Gastroesophageal sphincter (tissue), 4 donors: Measurements from ENCODE around the gene ZNF454. TPM values are rescaled to one million over a fixed set of nuclear protein-coding genes. Genes with fewer than 3 reads are reported as not detected.

Source experiments
- total RNA-seq, 4 donors: library from RNA; depleted of rRNA; stranded (reverse); fragments of >200 nt; gene quantifications; one replicate each; pipeline ENCODE4 v1.1.0, GENCODE V29; 2016

The ZNF454 gene
- total RNA-seq, 4 donors from 2014 or later: 1.3 to 5.1 (median 3.1) TPM

Other genes with a start within 250 kb of the ZNF454 start
- 10 to 100 TPM; 14.3 to 36.9 (median 18.5) TPM for gene ZNF354A, start 210.5 kb upstream of the ZNF454 start, total RNA-seq
- gene ZNF354B, start 81.2 kb upstream of the ZNF454 start, total RNA-seq: 10 to 100 TPM; 12.4 to 21.0 (median 18.4) TPM
- 10 to 100 TPM in 1 of 4 donors, 1 to 10 TPM in 3; 1.9 to 12.8 (median 3.4) TPM for gene ZFP2, start 45.3 kb upstream of the ZNF454 start, total RNA-seq
- gene GRM6, start 54.1 kb downstream of the ZNF454 start, total RNA-seq: not detected
- 1 to 10 TPM; 3.9 to 8.6 (median 5.8) TPM for gene ZNF879, start 82.6 kb downstream of the ZNF454 start, total RNA-seq
- gene ZNF354C, start 119.2 kb downstream of the ZNF454 start, total RNA-seq: 10 to 100 TPM in 1 of 4 donors, 1 to 10 TPM in 3; 5.3 to 14.8 (median 6.9) TPM